IMR-90 (cell line): ENCODE results near the gene TRIM71.

Source experiments
- BHLHE40 ChIP-seq: fragments of 150-350 bp; IDR thresholded peaks from 2 replicates; pipeline ENCODE4 v1.6.1; 2016; ENCODE audit warnings: mild to moderate bottlenecking, low read depth, low read length
- CEBPB ChIP-seq: IDR thresholded peaks from 2 replicates; pipeline ENCODE4 v1.6.1; 2012; ENCODE audit warnings: low read depth, low read length, improper control_type of control experiment
- CHD1 ChIP-seq: IDR thresholded peaks from 2 replicates; pipeline ENCODE4 v1.6.1; 2012; ENCODE audit warnings: low read depth, low read length, improper control_type of control experiment
- CTCF ChIP-seq: conservative IDR thresholded peaks from 2 replicates; pipeline ENCODE4 v1.5.1; 2012; ENCODE audit warnings: mild to moderate bottlenecking, low read depth, low read length, improper control_type of control experiment
- MAFK ChIP-seq: IDR thresholded peaks from 2 replicates; pipeline ENCODE4 v1.6.1; 2012; ENCODE audit warnings: low read depth, low read length, improper control_type of control experiment
- MXI1 ChIP-seq: IDR thresholded peaks from 2 replicates; pipeline ENCODE4 v1.6.1; 2012; ENCODE audit warnings: low read depth, mild to moderate bottlenecking, low read length, moderate library complexity, borderline replicate concordance
- POLR2A ChIP-seq: IDR thresholded peaks from 2 replicates; pipeline ENCODE4 v1.6.1; 2012; ENCODE audit warnings: mild to moderate bottlenecking, low read depth, low read length
- RAD21 ChIP-seq: IDR thresholded peaks from 2 replicates; pipeline ENCODE4 v1.6.1; 2012; ENCODE audit warnings: low read length, improper control_type of control experiment
- RFX5 ChIP-seq: IDR thresholded peaks from 2 replicates; pipeline ENCODE4 v1.8.0; 2012; ENCODE audit warnings: low read depth, mild to moderate bottlenecking, low read length, moderate library complexity
- SMC3 ChIP-seq: fragments of 150-350 bp; IDR thresholded peaks from 2 replicates; pipeline ENCODE4 v1.6.1; 2016; ENCODE audit warnings: low read depth, mild to moderate bottlenecking, antibody characterized with exemption, low read length, moderate library complexity

DNA sequence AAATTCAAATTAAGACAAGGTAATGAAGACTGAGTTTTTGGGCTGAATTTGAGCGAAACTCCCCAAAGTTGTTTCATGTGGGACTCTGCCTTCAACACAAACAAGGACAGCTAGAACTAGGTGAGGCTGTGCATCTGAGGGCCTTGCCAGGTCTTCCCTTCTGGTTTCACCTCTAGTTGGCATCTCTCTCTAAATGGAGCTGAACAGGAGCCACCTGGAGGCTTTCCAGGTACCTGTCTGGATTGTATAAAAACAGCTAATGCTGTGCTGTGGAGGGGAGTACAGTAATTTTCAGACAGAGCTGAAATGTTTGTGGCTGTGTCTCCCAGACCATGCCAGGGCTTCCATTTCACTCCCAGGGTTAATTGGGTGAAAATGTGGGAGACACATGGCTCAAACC, 27.1 kb downstream of the TRIM71 start:
- TF ChIP-seq CTCF (no peak), MAFK (no peak), BHLHE40 (no peak), POLR2A (no peak), RAD21 (no peak), MXI1 (no peak), CEBPB (no peak), CHD1 (no peak), SMC3 (no peak), RFX5 (no peak)
